Psoas muscle (tissue), 8 donors: ENCODE results near the gene REL. TPM values are rescaled to one million over a fixed set of nuclear protein-coding genes. Genes with fewer than 3 reads are reported as not detected.

ENCODE experiments used
- ATAC-seq, 4 donors: fragments of 200-7000 bp; cut with Tn5 transposase; one replicate each; pipeline ENCODE4 v1.9.1; 2020; ENCODE audit warnings: moderate library complexity in 3 of 4, mild to moderate bottlenecking in 2 of 4
- DNase-seq, 2 donors: peaks; one replicate each; pipeline ENCODE4 v3.0.0-alpha.2; 2020
- H3K27ac ChIP-seq: fragments of 200-600 bp; one replicate; pipeline ENCODE4 v1.8.0; 2022
- H3K27me3 ChIP-seq, 3 donors: fragments of 200-600 bp in 1 of 3; one replicate each; pipeline versions ENCODE4 v1.6.1 to v1.8.0; 2013 to 2022; ENCODE audit warnings: low read length in 2 of 3, mild to moderate bottlenecking in 2 of 3, moderate library complexity in 1 of 3; ENCODE audit not compliant: insufficient read depth in 3 of 3
- H3K36me3 ChIP-seq, 2 donors: fragments of 200-600 bp in 1 of 2; one replicate each; pipeline versions ENCODE4 v1.6.1 to v1.8.0; 2013 to 2022; ENCODE audit warnings: low read depth in 1 of 2, mild to moderate bottlenecking in 1 of 2, moderate library complexity in 1 of 2; ENCODE audit not compliant: insufficient read depth in 1 of 2
- H3K4me1 ChIP-seq: fragments of 200-600 bp; one replicate; pipeline ENCODE4 v1.8.0; 2022
- H3K4me3 ChIP-seq: fragments of 200-600 bp; one replicate; pipeline ENCODE4 v1.8.0; 2022; ENCODE audit warnings: mild to moderate bottlenecking
- H3K9me3 ChIP-seq: fragments of 200-600 bp; one replicate; pipeline ENCODE4 v1.8.0; 2022
- WGBS, 3 donors: extraction: QIAGEN DNeasy Blood & Tissue Kit; methylation state at CpG; one replicate each; pipeline versions ENCODE4 v1.1.6 to v1.1.7; 2013; 5-methylcytosine and 5-hydroxymethylcytosine counted together
- intact Hi-C, 2 donors: fragments of 100-400 bp; cut with DNase I; formaldehyde crosslinking; loops; one replicate each; pipeline versions ENCODE4 v1.11.0 to v1.14.2; 2022
- polyA plus RNA-seq, 3 donors: library from polyadenylated mRNA; stranded (reverse); fragments of 200-250 nt; gene quantifications; one replicate each; pipeline ENCODE4 v1.2.3, GENCODE V29; 2013
- total RNA-seq, 4 donors: library from RNA; stranded (reverse); fragmentation: NEBNext Ultra II Directional in 2 of 4; extraction: Animal tissue kit (Norgen Biotek cat#: 25700) in 2 of 4; gene quantifications; one replicate each; pipeline versions ENCODE4 v1.2.1 to v1.2.4, GENCODE V29; 2021 to 2023
- TF ChIP-seq, protein P1 (sequence below): fragments of 200-600 bp; IDR thresholded peaks from one replicate; pipeline ENCODE4 v1.8.0; 2022; ENCODE audit warnings: antibody characterized with exemption
- donor health status: healthy with polysubstance abuse.
- donor health status: DM: no; HTN: no; CAD: no; lungs with moderate emphysema.
- donor health status: Bipolar disorder and iron deficiency.
- donor health status: healthy.
- donor health status: DM: yes; HTN: yes; CAD: no.
- donor health status: DM: no; HTN: no; CAD: no.
- donor health status: DM: no; HTN: no; CAD: no.
- donor health status: DM: yes; HTN: yes; CAD: no.

REL gene
- total and polyA plus RNA-seq, 7 donors, result 0.49 to 6.9 (median 4.0) TPM

DNA sequence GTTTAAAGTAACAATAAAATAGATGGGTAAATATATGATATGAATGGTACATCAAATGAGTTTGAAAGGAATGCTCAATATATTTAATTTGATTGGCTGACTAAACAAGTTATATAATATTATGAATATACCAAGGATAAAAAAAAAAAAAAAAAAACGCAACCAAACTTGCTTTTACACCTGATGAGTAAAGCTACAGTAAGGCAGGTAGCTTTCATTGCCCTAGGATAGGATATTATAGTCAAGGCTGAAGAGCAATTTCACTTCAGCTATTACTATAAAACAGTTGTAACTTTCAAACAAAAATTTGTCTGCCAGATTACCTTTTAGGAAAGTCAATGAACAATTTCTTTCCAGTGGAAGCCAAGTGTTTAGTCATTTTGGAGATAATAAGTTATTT lies 79.3 kb downstream of the REL start:
- ATAC-seq, result no peak
- intact Hi-C loops, result no loop called here
- 91 to 100% (median 94%) methylated on average over 1 of the region's 1 CpG for WGBS, 3 donors

DNA sequence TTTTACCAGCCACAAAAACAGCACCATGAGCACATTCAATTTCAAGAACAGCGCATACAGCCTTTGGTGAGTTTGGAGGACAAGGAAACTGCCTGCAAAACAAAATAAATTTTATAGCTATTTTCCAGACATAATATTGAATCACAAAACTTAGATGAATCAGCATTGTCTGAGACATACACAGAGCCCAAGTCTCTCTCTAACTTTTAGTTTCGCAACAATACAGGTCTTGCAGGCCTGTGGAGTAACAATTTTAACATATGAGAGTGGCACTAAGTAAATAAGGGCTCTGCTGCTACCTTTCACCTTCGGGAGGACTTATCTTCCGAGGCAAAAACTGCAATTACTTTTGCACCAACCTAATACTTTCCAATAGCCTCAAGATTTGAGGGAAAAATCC lies 80.1 kb downstream of the REL start:
- H3K27ac ChIP-seq, result no peak overlapping the region
- no peak overlapping the region for H3K4me3 ChIP-seq
- ATAC-seq (no peak), DNase-seq (no peak)
- TF ChIP-seq, protein P1, sequence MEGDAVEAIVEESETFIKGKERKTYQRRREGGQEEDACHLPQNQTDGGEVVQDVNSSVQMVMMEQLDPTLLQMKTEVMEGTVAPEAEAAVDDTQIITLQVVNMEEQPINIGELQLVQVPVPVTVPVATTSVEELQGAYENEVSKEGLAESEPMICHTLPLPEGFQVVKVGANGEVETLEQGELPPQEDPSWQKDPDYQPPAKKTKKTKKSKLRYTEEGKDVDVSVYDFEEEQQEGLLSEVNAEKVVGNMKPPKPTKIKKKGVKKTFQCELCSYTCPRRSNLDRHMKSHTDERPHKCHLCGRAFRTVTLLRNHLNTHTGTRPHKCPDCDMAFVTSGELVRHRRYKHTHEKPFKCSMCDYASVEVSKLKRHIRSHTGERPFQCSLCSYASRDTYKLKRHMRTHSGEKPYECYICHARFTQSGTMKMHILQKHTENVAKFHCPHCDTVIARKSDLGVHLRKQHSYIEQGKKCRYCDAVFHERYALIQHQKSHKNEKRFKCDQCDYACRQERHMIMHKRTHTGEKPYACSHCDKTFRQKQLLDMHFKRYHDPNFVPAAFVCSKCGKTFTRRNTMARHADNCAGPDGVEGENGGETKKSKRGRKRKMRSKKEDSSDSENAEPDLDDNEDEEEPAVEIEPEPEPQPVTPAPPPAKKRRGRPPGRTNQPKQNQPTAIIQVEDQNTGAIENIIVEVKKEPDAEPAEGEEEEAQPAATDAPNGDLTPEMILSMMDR, result no peak
- H3K36me3 ChIP-seq, result peaks cover 0 to 21% of the 10 kb centered on the region in 2 donors
- intact Hi-C loops, result no loop called here
- H3K27me3 ChIP-seq, result no peaks in the 10 kb centered on the region
- no peaks in the 10 kb centered on the region for H3K9me3 ChIP-seq
- WGBS, 3 donors, result 90 to 98% (median 97%) methylated on average over 4 of the region's 4 CpGs
- H3K4me1 ChIP-seq, result no peaks in the 10 kb centered on the region

More for the DNA sequence above, 79.3 kb downstream of the REL start:
- Histone ChIP-seq H3K4me3 (no peak overlapping the region), H3K27ac (no peak overlapping the region), H3K9me3 (no peaks in the 10 kb centered on the region), H3K36me3 (peaks cover 0 to 21% of the 10 kb centered on the region in 2 donors), H3K4me1 (no peaks in the 10 kb centered on the region), H3K27me3 (no peaks in the 10 kb centered on the region)
- no peak for DNase-seq
- TF ChIP-seq, protein P1, result no peak

DNA sequence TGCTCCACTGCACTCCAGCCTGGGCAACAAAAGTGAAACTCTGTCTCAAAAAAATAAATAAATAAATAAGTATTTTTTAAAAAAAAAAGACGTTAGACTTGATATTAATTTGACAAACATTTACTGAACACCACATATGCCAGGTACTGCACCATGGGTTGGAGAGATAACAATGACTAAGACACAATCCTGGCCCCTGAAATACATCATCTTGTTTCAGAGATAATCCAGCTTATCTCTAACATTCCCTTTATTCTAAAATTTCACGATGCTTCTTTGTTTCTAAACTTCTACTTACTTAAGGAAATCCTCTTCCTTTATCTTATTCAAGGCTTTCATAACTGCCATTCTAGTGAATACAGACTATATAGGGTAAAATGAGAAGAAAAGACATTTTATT lies 81.2 kb downstream of the REL start:
- H3K36me3 ChIP-seq, result peaks cover 0 to 16% of the 10 kb centered on the region in 2 donors
- WGBS, 3 donors, result 78 to 83% (median 80%) methylated on average over 2 of the region's 2 CpGs
- DNase-seq, result no peak
- no peak for ATAC-seq
- intact Hi-C loops, result no loop called here
- H3K27ac ChIP-seq, result no peak overlapping the region
- H3K9me3 ChIP-seq, result no peaks in the 10 kb centered on the region
- H3K27me3 ChIP-seq, result no peaks in the 10 kb centered on the region
- TF ChIP-seq, protein P1, result no peak
- H3K4me1 ChIP-seq, result no peaks in the 10 kb centered on the region
- H3K4me3 ChIP-seq, result no peak overlapping the region

DNA sequence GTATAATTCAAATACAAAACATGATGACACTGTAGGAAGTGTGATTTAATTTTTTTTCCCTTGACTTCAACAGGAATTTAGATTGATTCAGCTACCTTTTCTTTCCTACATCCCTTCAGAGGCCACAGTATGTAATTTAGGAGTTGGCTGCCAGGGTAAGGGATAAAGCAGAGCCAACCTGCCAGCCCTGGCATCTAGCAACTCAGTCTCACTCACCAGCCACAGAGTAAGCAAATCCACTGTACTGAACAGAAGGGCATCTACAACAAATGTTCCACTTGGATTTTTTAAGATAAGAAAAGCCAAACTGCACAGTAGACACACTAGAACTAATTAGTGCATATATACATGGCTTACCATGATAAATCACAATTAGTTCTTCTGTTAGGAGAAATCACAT lies 81.8 kb downstream of the REL start:
- Histone ChIP-seq H3K9me3 (no peaks in the 10 kb centered on the region), H3K36me3 (peaks cover 0 to 16% of the 10 kb centered on the region in 2 donors), H3K27me3 (no peaks in the 10 kb centered on the region), H3K27ac (no peak overlapping the region), H3K4me1 (no peaks in the 10 kb centered on the region), H3K4me3 (no peak overlapping the region)
- intact Hi-C loops, result no loop called here
- ATAC-seq, result no peak
- TF ChIP-seq, protein P1, result no peak
- DNase-seq, result no peak

DNA sequence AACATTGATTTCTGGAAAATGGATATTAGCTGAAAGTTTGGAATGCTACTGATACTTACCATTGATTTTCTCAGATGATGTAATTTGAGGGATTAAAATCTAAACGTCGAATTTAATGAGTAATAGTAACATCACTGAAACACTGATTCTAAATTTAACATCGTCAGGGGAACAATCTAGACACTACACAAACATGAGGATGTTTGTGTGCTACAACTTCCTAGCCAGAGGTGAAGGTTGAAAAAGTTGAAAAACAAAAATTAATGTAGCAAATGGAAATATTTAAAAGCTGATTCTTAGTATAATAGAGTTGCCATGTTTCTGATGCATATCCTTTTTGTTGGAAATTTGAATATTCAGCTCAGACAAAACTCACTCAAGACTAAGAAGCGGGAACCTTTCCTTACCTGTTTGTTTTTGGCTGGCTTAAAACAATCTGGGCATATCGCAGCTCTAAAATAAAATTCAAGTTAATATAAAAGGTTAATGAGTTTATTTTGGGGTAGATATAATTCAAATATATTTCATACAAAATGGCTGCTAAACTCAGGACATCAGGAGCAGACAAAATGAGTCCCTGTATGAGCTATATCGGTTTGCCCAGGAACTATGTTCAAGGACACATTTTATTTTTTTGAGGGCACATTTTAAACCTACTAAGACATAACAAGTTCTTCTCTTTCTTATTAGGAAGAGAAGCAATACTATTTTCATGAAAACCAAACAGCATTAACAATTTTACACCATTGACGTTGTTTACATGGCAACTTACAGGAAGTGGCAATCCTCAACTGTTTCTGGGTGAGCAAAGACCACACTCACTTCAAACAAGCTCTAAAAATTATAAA lies 83.5 kb downstream of the REL start:
- intact Hi-C loops, result no loop called here
- ATAC-seq, result no peak
- H3K27me3 ChIP-seq, result no peaks in the 10 kb centered on the region
- 75 to 82% (median 77%) methylated on average over 7 of the region's 7 CpGs for WGBS, 3 donors
- TF ChIP-seq, protein P1, result no peak
- H3K4me1 ChIP-seq, result no peaks in the 10 kb centered on the region
- DNase-seq, result no peak
- H3K27ac ChIP-seq, result no peak overlapping the region
- peaks cover 0 to 6% of the 10 kb centered on the region in 2 donors for H3K36me3 ChIP-seq
- no peaks in the 10 kb centered on the region for H3K9me3 ChIP-seq
- no peak overlapping the region for H3K4me3 ChIP-seq
